Ovary (tissue), 3 donors: ENCODE data around the gene MRPL50.

Source experiments
- EP300 ChIP-seq: sonication (generic); formaldehyde crosslinking; IDR thresholded peaks from one replicate; pipeline ENCODE4 v1.6.1; 2017; ENCODE audit warnings: antibody characterized with exemption
- POLR2A ChIP-seq: fragments of 450-650 bp; IDR thresholded peaks from one replicate; pipeline ENCODE4 v1.6.1; 2017; ENCODE audit warnings: antibody characterized with exemption, mild to moderate bottlenecking, moderate library complexity
- TF ChIP-seq, protein P1 (sequence below), 3 donors: fragments of 450-650 bp in 2 of 3; fragments of 200-600 bp in 1 of 3; IDR thresholded peaks; one replicate each; pipeline versions ENCODE4 v1.5.1 to v1.8.0; 2016 to 2022; ENCODE audit warnings: antibody characterized with exemption in 3 of 3, mild to moderate bottlenecking in 1 of 3
- donor health status: DM: no; HTN: no; CAD: no.

DNA sequence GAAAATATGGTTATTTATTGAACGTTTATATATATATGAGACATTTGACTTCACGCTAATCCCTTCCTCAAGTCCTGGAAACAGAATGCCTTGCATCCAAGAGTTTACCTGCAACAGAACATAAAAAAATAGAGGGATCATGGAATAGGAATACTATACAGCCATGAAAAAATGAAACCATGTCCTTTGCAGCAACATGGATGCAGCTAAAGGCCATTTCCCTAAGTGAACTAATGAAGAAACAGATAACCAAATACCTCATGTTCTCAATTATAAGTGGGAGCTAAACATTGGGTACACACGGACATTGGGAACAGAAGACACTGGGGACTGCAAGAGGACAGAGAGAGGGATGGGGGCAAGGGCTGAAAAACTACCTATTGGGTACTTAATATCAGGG, 26.6 kb downstream of the MRPL50 start:
- TF ChIP-seq, protein P1, sequence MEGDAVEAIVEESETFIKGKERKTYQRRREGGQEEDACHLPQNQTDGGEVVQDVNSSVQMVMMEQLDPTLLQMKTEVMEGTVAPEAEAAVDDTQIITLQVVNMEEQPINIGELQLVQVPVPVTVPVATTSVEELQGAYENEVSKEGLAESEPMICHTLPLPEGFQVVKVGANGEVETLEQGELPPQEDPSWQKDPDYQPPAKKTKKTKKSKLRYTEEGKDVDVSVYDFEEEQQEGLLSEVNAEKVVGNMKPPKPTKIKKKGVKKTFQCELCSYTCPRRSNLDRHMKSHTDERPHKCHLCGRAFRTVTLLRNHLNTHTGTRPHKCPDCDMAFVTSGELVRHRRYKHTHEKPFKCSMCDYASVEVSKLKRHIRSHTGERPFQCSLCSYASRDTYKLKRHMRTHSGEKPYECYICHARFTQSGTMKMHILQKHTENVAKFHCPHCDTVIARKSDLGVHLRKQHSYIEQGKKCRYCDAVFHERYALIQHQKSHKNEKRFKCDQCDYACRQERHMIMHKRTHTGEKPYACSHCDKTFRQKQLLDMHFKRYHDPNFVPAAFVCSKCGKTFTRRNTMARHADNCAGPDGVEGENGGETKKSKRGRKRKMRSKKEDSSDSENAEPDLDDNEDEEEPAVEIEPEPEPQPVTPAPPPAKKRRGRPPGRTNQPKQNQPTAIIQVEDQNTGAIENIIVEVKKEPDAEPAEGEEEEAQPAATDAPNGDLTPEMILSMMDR (IDR thresholded peaks at IDR 0.05) = no peak
- TF ChIP-seq POLR2A (no peak), EP300 (no peak)
